Glutamatergic neuron (in vitro differentiated cells): ENCODE data around the gene PPFIA3. TPM values are rescaled to one million over a fixed set of nuclear protein-coding genes. Genes with fewer than 3 reads are reported as not detected.
"Not testable (repeated sequence)": the region's sequence is repeated elsewhere in the genome, so short reads cannot be mapped to it uniquely, and the experiment has no call there.

Experiments used
- DNase-seq: peaks from one replicate; pipeline ENCODE4 v3.0.0; 2022
- H3K27ac Mint-ChIP-seq: one replicate; pipeline ENCODE4 v1.8.0; 2020; ENCODE audit warnings: mild to moderate bottlenecking, mixed read lengths, inconsistent platforms; ENCODE audit not compliant: unreplicated experiment
- H3K27me3 Mint-ChIP-seq: one replicate; pipeline ENCODE4 v1.8.0; 2020; ENCODE audit warnings: mild to moderate bottlenecking, moderate library complexity, mixed read lengths, inconsistent platforms; ENCODE audit not compliant: unreplicated experiment
- H3K36me3 Mint-ChIP-seq: one replicate; pipeline ENCODE4 v1.8.0; 2020; ENCODE audit warnings: mild to moderate bottlenecking, mixed read lengths, inconsistent platforms; ENCODE audit not compliant: unreplicated experiment
- H3K4me1 Mint-ChIP-seq: one replicate; pipeline ENCODE4 v1.8.0; 2020; ENCODE audit warnings: mild to moderate bottlenecking, low read depth, mixed read lengths, inconsistent platforms; ENCODE audit not compliant: unreplicated experiment
- H3K4me3 Mint-ChIP-seq: one replicate; pipeline ENCODE4 v1.8.0; 2020; ENCODE audit warnings: mild to moderate bottlenecking, mixed read lengths, inconsistent platforms; ENCODE audit not compliant: unreplicated experiment
- H3K9me3 Mint-ChIP-seq: one replicate; pipeline ENCODE4 v1.8.0; 2020; ENCODE audit warnings: mild to moderate bottlenecking, moderate library complexity, mixed read lengths, inconsistent platforms; ENCODE audit not compliant: unreplicated experiment
- total RNA-seq: library from RNA; stranded (reverse); fragmentation: NEBNext Ultra II Directional; extraction: Animal tissue kit (Norgen Biotek cat#: 25700); gene quantifications from one replicate; pipeline ENCODE4 v1.2.1, GENCODE V29; 2021; ENCODE audit not compliant: unreplicated experiment
- TF ChIP-seq, protein P1 (sequence below): fragments of 200-600 bp; sonication (generic); IDR thresholded peaks from one replicate; pipeline ENCODE4 v1.5.0; 2021; ENCODE audit not compliant: partially characterized antibody, unreplicated experiment

PPFIA3 gene
- total RNA-seq, 1 donor from 2014 or later = 104 TPM

DNA sequence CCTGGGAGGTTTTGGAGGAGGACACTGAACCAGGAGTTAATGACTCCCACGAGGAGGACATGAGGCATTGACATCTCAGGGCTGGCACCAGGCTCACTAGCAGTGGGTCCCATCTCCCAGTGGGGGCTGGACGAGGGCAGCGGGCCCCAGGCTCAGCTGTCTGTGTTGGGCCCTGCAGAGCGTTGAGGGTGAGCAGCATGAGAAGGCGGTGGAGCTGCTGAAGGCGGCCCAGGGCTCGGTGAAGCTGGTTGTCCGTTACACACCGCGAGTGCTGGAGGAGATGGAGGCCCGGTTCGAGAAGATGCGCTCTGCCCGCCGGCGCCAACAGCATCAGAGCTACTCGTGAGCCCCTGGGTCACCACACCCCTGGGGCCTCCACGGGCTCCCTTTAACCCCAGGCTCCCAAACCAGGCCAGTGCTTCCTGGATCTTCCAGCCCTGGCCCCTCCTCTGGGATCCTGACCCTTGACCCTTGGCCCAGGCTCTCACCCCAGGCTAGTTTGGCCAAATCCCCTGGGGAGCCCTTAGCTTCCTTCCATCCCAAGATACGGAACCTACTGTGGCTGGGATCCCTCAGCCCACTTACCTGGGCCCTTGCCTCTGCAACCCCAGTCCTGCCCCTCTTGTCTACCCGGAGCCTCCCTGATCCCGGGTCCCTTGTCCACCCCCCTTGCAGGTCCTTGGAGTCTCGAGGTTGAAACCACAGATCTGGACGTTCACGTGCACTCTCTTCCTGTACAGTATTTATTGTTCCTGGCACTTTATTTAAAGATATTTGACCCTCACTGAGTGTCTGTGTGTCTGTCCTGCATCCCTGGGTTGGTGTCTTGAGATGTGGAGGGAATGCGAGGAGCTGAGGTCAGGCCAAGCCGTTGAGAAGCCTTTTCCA lies 1.4 kb upstream of the PPFIA3 start:
- Mint-ChIP-seq H3K4me3 (peak overlapping the region; percentile 93), H3K27ac (peak overlapping the region; percentile 86), H3K36me3 (peaks cover 12% of the 10 kb centered on the region), H3K27me3 (peaks cover 29% of the 10 kb centered on the region), H3K9me3 (peaks cover 20% of the 10 kb centered on the region), H3K4me1 (peaks cover 25% of the 10 kb centered on the region)
- TF ChIP-seq, protein P1, sequence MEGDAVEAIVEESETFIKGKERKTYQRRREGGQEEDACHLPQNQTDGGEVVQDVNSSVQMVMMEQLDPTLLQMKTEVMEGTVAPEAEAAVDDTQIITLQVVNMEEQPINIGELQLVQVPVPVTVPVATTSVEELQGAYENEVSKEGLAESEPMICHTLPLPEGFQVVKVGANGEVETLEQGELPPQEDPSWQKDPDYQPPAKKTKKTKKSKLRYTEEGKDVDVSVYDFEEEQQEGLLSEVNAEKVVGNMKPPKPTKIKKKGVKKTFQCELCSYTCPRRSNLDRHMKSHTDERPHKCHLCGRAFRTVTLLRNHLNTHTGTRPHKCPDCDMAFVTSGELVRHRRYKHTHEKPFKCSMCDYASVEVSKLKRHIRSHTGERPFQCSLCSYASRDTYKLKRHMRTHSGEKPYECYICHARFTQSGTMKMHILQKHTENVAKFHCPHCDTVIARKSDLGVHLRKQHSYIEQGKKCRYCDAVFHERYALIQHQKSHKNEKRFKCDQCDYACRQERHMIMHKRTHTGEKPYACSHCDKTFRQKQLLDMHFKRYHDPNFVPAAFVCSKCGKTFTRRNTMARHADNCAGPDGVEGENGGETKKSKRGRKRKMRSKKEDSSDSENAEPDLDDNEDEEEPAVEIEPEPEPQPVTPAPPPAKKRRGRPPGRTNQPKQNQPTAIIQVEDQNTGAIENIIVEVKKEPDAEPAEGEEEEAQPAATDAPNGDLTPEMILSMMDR = no peak
- peak; percentile 29 for DNase-seq

DNA sequence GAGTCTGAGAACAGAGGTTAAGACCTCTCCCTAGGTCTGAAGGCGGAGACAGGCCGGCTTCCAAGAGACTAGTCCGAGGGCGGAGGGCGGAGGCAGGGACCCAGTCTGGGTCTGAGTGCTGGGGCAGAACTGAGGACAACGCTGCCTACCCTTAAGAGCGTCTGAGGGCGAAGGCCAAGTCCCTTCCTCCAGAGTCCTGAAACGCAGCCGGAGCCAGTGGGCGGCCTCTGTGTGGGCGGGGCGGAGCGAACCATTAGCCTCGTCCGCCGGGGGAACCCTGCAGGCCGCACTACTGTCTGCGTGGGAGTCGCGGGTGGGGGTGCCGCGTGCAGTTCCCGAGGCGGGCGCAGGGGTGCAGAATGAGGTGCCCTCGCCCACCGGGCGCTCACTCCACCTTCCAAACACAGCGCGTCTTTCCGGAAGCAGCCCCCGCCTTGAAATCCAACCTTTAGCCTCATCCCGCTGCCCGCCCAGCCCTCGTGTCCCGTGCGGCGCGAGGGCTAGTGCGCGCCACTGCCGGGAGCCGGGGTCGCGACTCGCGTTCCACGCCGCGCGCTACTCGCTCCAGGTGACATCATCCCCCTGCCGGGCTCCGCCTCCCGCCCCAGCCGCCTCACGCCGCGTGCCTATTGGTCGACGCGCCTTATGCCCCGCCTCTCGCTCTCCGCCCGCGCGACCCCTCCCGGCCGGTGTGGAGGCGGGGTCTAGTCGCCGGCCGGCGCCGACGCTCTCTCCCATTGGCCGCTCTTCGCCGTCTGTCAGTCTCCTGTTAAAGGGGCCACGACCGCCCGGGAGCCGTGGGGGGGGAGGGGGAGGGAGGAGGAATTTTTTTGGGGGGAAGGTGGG lies 556 bp upstream of the PPFIA3 start, which contains the start of gene C19orf73:
C19orf73 (minus strand) TSS at position 579 of the 846 bp plus-strand sequence; CDS start at position 458, 121 bp downstream.
- H3K36me3 Mint-ChIP-seq = peaks cover 12% of the 10 kb centered on the region
- TF ChIP-seq, protein P1 = peak; percentile 39
- H3K4me1 Mint-ChIP-seq = peaks cover 24% of the 10 kb centered on the region
- peak within 1 kb of the TSS; percentile 86 for H3K27ac Mint-ChIP-seq
- peaks cover 16% of the 10 kb centered on the region for H3K9me3 Mint-ChIP-seq
- peak within 1 kb of the TSS; percentile 93 for H3K4me3 Mint-ChIP-seq
- H3K27me3 Mint-ChIP-seq = peaks cover 25% of the 10 kb centered on the region
- DNase-seq = peak; percentile 97

DNA sequence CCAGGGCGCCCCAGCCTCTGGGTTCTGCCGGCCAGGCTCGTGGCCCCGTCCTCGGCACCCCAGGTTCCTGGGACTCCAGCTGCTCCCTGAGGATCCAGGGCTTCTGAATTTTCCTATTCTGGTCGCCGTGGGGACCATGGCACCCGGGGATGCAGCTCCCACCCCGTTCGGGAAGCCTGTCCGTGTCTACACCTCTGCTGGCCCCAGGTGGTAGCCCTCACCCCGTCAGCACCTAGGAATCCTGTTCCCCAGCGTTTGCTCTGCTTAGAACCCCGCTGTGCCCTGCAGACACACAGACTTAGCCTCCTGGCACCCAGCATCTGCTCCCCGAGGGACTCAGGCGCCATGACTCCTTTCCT lies 960 bp downstream of the PPFIA3 start:
- TF ChIP-seq, protein P1 = no peak
- peaks cover 20% of the 10 kb centered on the region for H3K27me3 Mint-ChIP-seq
- H3K9me3 Mint-ChIP-seq = peaks cover 11% of the 10 kb centered on the region
- DNase-seq = no peak
- H3K36me3 Mint-ChIP-seq = peaks cover 12% of the 10 kb centered on the region
- H3K4me1 Mint-ChIP-seq = peaks cover 27% of the 10 kb centered on the region
- peak overlapping the region; percentile 87 for H3K4me3 Mint-ChIP-seq
- H3K27ac Mint-ChIP-seq = peak overlapping the region; percentile 72

DNA sequence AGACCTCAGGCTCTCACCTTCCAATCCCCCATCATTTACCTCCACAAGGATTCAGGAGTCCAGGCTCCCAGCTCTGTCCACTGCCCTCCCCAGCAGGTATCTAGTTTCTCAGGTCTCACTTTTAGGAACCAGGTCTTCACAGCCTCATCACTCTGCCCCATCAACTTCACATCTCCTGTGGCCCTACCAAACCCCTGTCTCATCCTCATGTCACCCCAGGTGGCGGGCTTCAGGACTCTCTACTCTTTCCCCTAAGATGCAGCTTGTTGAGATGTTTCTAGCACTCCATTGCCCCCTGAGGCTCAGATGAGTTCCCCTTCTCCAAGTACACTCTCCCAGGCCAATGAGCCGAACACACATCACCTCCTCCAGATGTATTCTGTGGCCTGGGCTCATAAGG lies 1.5 kb downstream of the PPFIA3 start:
- peaks cover 20% of the 10 kb centered on the region for H3K27me3 Mint-ChIP-seq
- peak overlapping the region; percentile 87 for H3K4me3 Mint-ChIP-seq
- H3K9me3 Mint-ChIP-seq = peaks cover 11% of the 10 kb centered on the region
- peaks cover 27% of the 10 kb centered on the region for H3K4me1 Mint-ChIP-seq
- TF ChIP-seq, protein P1 = no peak
- peak overlapping the region; percentile 72 for H3K27ac Mint-ChIP-seq
- no peak for DNase-seq
- peaks cover 12% of the 10 kb centered on the region for H3K36me3 Mint-ChIP-seq

DNA sequence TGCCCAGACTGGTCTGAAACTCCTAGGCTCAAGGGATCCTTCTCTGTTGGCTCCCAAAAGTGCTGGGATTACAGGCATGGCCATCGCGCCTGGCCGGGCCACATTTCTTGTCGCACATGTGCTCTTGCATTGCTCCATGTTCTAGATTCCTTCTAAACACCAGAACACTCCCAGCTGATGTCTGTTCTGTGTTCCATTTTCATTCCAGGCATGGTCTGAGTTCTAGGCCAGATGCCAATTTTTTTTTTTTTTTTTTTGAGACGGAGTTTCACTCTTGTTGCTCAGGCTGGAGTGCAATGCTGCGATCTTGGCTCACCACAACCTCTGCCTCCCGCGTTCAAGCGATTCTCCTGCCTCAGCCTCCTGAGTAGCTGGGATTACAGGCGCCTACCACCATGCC lies 2.5 kb downstream of the PPFIA3 start:
- not testable (repeated sequence) for H3K36me3 Mint-ChIP-seq, H3K27ac Mint-ChIP-seq, DNase-seq, H3K9me3 Mint-ChIP-seq, H3K4me3 Mint-ChIP-seq
- peaks cover 18% of the 10 kb centered on the region for H3K27me3 Mint-ChIP-seq
- peaks cover 23% of the 10 kb centered on the region for H3K4me1 Mint-ChIP-seq

DNA sequence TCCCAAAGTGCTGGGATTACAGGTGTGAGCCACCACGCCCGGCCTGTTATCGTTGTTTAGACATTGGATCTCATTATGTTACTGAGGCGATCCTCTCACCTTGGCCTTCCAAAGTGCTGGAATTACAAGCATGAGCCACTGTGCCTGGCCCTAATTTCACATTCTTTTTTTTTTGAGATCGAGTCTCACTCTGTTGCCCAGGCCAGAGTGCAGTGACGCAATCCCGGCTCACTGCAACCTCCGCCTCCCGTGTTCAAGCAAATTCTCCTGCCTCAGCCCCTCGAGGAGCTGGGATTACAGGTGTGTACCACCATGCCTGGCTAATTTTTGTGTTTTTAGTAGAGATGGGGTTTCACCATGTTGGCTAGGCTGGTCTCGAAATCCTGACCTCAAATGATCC lies 3.9 kb downstream of the PPFIA3 start:
- peaks cover 15% of the 10 kb centered on the region for H3K4me1 Mint-ChIP-seq
- not testable (repeated sequence) for H3K27ac Mint-ChIP-seq, DNase-seq, H3K36me3 Mint-ChIP-seq, H3K4me3 Mint-ChIP-seq, H3K9me3 Mint-ChIP-seq
- H3K27me3 Mint-ChIP-seq = peaks cover 12% of the 10 kb centered on the region
